ENCODE results near the gene SOX12. TPM values are rescaled to one million over a fixed set of nuclear protein-coding genes. Genes with fewer than 3 reads are reported as not detected.
"Not testable (repeated sequence)": the region's sequence is repeated elsewhere in the genome, so short reads cannot be mapped to it uniquely, and the experiment has no call there.

Gene SOX12
- total RNA-seq, 1 donor: 6.0 TPM

GRCh38 chr20:376089-376488, 50.7 kb downstream of the SOX12 start:
- DNase-seq (ENCODE audit: low read depth): no peak
- no peak for TF ChIP-seq CTCF (IDR thresholded peaks at IDR 0.05; ENCODE audit: insufficient read depth, low read depth, low read length)

GRCh38 chr20:376750-377149, 51.4 kb downstream of the SOX12 start:
- TF ChIP-seq CTCF (IDR thresholded peaks at IDR 0.05; ENCODE audit: insufficient read depth, low read depth, low read length): no peak
- no peak overlapping the region for H3K4me3 ChIP-seq (ENCODE audit: low read depth, low read length)
- DNase-seq (ENCODE audit: low read depth): no peak

More at GRCh38 chr20:376089-376488, 50.7 kb downstream of the SOX12 start:
- no peak overlapping the region for H3K4me3 ChIP-seq (ENCODE audit: low read depth, low read length)

GRCh38 chr20:377578-377977, 52.2 kb downstream of the SOX12 start:
- not testable (repeated sequence) for DNase-seq (ENCODE audit: low read depth)

GRCh38 chr20:378961-379336, 53.6 kb downstream of the SOX12 start:
- no peak overlapping the region for H3K4me3 ChIP-seq (ENCODE audit: low read depth, low read length)
- no peak for DNase-seq (ENCODE audit: low read depth)
- no peak for TF ChIP-seq CTCF (IDR thresholded peaks at IDR 0.05; ENCODE audit: insufficient read depth, low read depth, low read length)

More at GRCh38 chr20:377578-377977, 52.2 kb downstream of the SOX12 start:
- not testable (repeated sequence) for H3K4me3 ChIP-seq (ENCODE audit: low read depth, low read length)

Other genes with a start within 250 kb of the SOX12 start
- not detected in 2 replicates for gene DEFB125, start 237.9 kb upstream of the SOX12 start, total RNA-seq
- gene DEFB126, start 183.0 kb upstream of the SOX12 start, total RNA-seq: not detected in 2 replicates
- not detected in 2 replicates for gene DEFB127, start 168.1 kb upstream of the SOX12 start, total RNA-seq
- not detected in 2 replicates for gene DEFB128, start 135.8 kb upstream of the SOX12 start, total RNA-seq
- gene DEFB129, start 98.3 kb upstream of the SOX12 start, total RNA-seq: not detected in 2 replicates
- not detected in 2 replicates for gene DEFB132, start 67.8 kb upstream of the SOX12 start, total RNA-seq
- 1.3 and 1.9 TPM in 2 replicates for gene C20orf96, start 34.8 kb upstream of the SOX12 start, total RNA-seq
- gene ZCCHC3, start 28.0 kb upstream of the SOX12 start, total RNA-seq: 10.6 and 11.2 TPM in 2 replicates
- 53.5 and 73.1 TPM in 2 replicates for gene NRSN2, start 21.6 kb downstream of the SOX12 start, total RNA-seq
- 36.7 and 100 TPM in 2 replicates for gene TRIB3, start 55.2 kb downstream of the SOX12 start, total RNA-seq
- 59.2 and 78.0 TPM in 2 replicates for gene RBCK1, start 82.7 kb downstream of the SOX12 start, total RNA-seq
- gene TBC1D20, start 137.0 kb downstream of the SOX12 start, total RNA-seq: 40.3 and 42.3 TPM in 2 replicates
- 79.2 and 117 TPM in 2 replicates for gene CSNK2A1, start 218.2 kb downstream of the SOX12 start, total RNA-seq

All from fibroblast of villous mesenchyme (primary cell).